NCI-H524 (cell line): ENCODE results near the gene SLC6A20.
"Not testable (repeated sequence)": the region's sequence is repeated elsewhere in the genome, so short reads cannot be mapped to it uniquely, and the experiment has no call there.

ENCODE experiments used
- DNase-seq, 2 experiments: peaks; one replicate each; lab custom pipeline; 2025; lab: John Stamatoyannopoulos, UW

SLC6A20 gene

GRCh38 chr3:45758871-45759270 is 37.5 kb downstream of the SLC6A20 start:
- no peak for DNase-seq

- DNase-seq, result not testable (repeated sequence)
These were observed 39.2 kb downstream of the SLC6A20 start for GRCh38 chr3:45757141-45757540.

- DNase-seq, result no peak
These were observed 40.3 kb downstream of the SLC6A20 start for GRCh38 chr3:45756055-45756454.

- no peak for DNase-seq
These were observed 41.9 kb downstream of the SLC6A20 start for GRCh38 chr3:45754461-45754860.

- no peak for DNase-seq
These were observed 43.2 kb downstream of the SLC6A20 start for GRCh38 chr3:45753095-45753494.

- DNase-seq, result no peak
These were observed 44.6 kb downstream of the SLC6A20 start for GRCh38 chr3:45751537-45752242.

GRCh38 chr3:45749880-45750279 is 46.5 kb downstream of the SLC6A20 start:
- DNase-seq, result no peak

GRCh38 chr3:45749036-45749600 is 47.2 kb downstream of the SLC6A20 start:
- not testable (repeated sequence) for DNase-seq

GRCh38 chr3:45748068-45748467 is 48.3 kb downstream of the SLC6A20 start:
- no peak for DNase-seq

- DNase-seq, result no peak
These were observed 49.3 kb downstream of the SLC6A20 start for GRCh38 chr3:45746777-45747622.

- no peak for DNase-seq
These were observed 50.1 kb downstream of the SLC6A20 start for GRCh38 chr3:45746165-45746776.

- DNase-seq, result no peak
These were observed 53.8 kb downstream of the SLC6A20 start for GRCh38 chr3:45742461-45743089.

- no peak for DNase-seq
These were observed 54.4 kb downstream of the SLC6A20 start for GRCh38 chr3:45741742-45742460.

- no peak for DNase-seq
These were observed 55.1 kb downstream of the SLC6A20 start for GRCh38 chr3:45741247-45741646.

- DNase-seq, result no peak
These were observed 56.3 kb downstream of the SLC6A20 start for GRCh38 chr3:45739991-45740390.

GRCh38 chr3:45737234-45737633 is 59.1 kb downstream of the SLC6A20 start:
- DNase-seq, result no peak

- no peak for DNase-seq
These were observed 59.6 kb downstream of the SLC6A20 start for GRCh38 chr3:45736707-45737106.

GRCh38 chr3:45730409-45731154 is 65.8 kb downstream of the SLC6A20 start:
- no peak for DNase-seq

GRCh38 chr3:45729614-45730013 is 66.7 kb downstream of the SLC6A20 start:
- no peak for DNase-seq

- DNase-seq, result no peak
These were observed 71.4 kb downstream of the SLC6A20 start for GRCh38 chr3:45724911-45725310.
